ENCODE data around the gene PRODH.
"Not testable (repeated sequence)": the region's sequence is repeated elsewhere in the genome, so short reads cannot be mapped to it uniquely, and the experiment has no call there.

Gene PRODH

DNA sequence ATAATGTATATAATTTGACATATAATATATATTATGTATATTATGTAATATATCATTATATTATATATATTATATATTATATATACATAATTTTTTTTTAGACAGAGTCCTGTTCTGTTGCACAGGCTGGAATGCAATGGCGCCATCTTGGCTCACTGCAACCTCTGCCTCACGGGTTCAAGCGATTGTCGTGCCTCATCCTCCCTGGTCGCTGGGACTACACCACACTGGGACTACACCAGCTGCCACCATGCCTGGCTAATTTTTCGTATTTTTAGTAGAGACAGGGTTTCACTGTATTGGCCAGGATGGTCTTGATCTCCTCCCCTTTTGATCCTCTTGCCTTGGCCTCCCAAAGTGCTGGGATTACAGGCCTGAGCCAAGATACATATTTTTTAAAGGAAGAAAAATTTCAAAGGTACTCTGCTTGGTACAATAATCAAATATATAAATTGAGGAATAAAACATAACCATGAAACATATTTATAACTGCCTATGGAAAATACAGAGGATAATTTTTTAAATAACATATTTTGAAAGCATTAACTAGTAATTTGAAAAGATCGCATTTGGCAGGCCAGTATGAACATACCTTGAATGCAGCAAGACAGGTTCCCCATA, 39.9 kb downstream of the PRODH start:
- DNase-seq = not testable (repeated sequence)

DNA sequence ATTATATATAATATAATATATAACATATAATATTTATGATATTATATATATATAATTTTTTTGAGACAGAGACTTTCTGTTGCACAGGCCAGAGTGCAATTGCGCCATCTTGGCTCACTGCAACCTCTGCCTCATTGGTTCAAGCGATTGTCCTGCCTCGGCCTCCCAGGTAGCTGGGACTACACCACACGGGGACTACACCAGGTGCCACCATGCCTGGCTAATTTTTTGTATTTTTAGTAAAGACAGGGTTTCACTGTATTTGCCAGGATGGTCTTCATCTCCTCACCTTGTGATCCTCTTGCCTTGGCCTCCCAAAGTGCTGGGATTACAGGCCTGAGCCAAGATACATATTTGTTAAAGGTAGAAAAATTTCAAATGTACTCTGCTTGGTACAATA, 42.3 kb downstream of the PRODH start:
- DNase-seq = not testable (repeated sequence)

DNA sequence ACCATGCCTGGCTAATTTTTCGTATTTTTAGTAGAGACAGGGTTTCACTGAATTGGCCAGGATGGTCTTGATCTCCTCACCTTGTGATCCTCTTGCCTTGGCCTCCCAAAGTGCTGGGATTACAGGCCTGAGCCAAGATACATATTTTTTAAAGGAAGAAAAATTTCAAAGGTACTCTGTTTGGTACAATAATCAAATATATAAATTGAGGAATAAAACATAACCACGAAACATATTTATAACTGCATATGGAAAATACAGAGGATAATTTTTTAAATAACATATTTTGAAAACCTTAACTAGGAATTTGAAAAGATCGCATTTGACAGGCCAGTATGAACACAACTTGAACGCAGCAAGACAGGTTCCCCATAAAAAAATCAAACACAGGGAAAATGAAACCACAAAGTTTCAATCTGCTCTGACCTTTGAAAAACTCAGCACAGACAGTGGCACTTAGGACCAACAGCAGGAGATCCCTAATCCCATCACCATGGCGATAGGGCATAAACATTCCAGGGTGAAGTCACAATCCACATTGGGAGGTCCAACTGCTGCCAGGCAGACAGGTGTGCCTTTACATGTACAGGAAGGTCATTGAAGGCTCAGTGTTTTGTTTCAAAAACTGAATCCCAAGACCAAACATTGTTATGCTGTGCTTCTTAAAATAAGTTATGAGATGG, 45.4 kb downstream of the PRODH start:
- not testable (repeated sequence) for DNase-seq

DNA sequence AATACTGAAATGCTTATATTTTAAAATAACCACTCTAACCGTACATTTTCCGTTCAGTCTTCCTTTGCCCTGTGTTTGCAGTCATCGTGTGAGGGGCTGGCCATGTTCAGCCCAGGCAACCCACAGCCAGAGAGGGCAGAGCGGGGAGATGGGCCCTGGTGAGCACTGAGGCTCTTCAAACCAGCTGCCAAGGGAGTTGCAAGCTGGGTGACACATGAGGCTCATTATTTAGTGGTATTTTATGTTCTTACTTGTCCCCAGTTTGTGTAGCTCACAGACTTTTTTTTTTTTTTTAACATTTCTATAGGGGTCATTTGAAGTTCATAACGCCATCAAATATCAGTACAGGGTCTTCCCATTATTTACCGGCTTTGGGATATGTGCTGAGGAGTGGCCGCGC, 48.0 kb downstream of the PRODH start:
- DNase-seq = no peak

DNA sequence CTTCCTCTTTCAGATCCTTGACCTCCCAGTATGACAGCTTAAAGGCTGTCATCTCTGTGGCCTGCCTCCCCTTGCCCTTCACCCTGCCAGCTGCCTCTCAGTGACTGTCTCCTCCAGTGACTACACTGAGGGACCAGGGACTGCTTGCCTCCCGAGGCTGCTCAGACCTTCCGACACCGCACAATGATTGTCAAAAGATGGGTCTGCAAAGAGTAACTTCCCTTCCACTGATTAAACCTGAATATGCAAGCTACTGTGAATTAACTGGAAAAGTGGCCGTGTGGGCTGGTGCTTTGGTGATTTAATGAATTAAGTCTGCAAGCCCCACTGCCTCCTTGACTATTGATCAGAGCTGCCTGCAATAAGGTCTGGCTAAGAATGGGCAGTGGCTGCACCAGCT, 51.6 kb downstream of the PRODH start:
- not testable (repeated sequence) for DNase-seq

DNA sequence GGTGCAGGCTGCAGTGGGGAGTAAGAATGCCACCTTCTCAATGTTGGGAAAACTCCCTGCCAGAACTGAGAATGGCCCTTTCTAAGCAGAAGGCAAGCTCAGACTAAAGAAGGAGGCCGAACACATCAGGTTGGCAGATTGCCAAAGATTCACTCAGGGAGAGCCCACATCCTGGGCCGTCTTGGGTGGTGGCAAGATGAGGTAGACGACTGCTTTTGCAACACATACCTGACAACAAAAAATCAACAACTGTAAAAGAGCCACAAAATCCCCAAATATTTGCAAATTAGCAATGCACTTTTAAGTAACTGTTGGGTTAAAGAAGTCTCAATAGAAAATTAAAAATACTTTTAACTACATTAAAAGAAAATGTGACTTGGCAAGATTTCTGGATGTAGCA, 54.8 kb downstream of the PRODH start:
- not testable (repeated sequence) for DNase-seq

All from NCI-H510A (cell line).